ENCODE results near the gene KCNK10. TPM values are rescaled to one million over a fixed set of nuclear protein-coding genes. Genes with fewer than 3 reads are reported as not detected.

The KCNK10 gene
- total and polyA plus RNA-seq, 11 donors, result 0.07 to 0.31 (median 0.20) TPM; not detected in 7

DNA sequence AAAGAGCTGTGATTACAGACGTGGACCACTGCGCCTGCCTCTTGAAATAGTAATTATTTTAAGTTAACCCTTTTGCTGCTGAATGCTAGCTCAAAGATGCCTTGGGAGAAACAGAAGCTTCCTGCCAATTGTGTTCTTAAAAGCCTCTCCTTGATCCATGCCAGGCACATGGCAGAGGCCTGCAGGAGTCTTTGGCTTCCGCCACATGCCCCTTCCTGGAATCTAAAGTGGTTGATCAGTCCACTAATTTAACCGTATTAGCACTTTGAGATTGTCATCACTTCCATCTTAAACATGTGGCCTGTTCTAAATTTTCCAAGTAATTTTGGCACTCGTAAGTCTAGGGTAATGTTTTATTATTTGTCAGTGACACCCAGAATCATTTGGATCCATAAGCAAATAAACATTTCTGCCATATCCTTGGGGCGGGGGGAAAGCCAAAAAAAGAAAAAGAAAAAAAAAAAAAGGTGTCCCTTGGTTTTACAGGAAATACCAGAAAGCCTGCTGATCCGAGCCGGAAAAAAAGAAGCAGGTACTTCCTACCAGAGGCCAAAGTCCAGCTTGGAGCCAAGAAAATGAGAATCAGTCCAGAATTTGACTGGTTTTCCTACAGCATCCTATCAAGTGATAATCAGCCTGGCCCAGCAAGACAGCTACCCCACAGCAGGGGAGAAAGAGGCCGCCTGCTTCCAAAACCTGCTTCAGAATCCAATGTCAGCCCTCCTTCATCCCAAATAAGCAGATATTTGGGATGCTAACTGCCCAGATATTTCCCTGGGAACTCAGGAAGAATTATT lies 104.8 kb downstream of the KCNK10 start:
- Histone ChIP-seq H3K4me1 (no peaks in the 10 kb centered on the region), H3K4me3 (no peak overlapping the region), H3K27ac (no peak overlapping the region), H3K9me3 (peaks cover 0 to 22% (median 0%) of the 10 kb centered on the region in 12 donors), H3K36me3 (no peaks in the 10 kb centered on the region), H3K27me3 (no peaks in the 10 kb centered on the region)
- intact Hi-C loops (cut with DNase I), result no loop called here
- ATAC-seq, result no peak
- no peak for TF ChIP-seq POLR2A (IDR thresholded peaks at IDR 0.05)
- no peak for TF ChIP-seq CTCF (IDR thresholded peaks at IDR 0.05)
- no peak for DNase-seq
- WGBS, 4 donors, result 50 to 60% (median 57%) methylated on average over 9 of the region's 9 CpGs

DNA sequence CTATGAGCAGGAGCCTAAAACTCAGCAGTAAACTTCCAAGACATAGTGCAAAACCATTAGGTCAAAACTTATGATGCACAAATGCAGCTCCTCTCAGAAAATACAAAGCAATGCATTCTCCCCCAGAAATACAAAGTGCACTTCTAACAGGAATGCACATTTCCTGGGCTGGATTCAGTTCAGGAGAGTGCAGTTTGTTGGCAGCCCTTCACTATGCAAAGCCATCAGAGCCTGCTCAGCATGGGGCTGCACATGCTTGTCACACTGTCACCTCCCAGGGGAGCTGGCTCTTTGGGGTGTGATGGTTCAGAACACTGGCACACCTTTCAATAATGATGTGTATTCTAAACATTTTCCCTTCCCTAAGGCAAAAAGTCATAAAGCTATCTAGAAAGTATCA lies 110.4 kb downstream of the KCNK10 start:
- Histone ChIP-seq H3K27ac (no peak overlapping the region), H3K4me1 (peaks cover 0 to 3% (median 0%) of the 10 kb centered on the region in 12 donors), H3K27me3 (peaks cover 0 to 9% (median 0%) of the 10 kb centered on the region in 9 donors), H3K9me3 (no peaks in the 10 kb centered on the region), H3K36me3 (no peaks in the 10 kb centered on the region), H3K4me3 (no peak overlapping the region)
- DNase-seq (no peak), ATAC-seq (no peak)
- intact Hi-C loops (cut with DNase I), result no loop called here
- no peak for TF ChIP-seq CTCF (IDR thresholded peaks at IDR 0.05)
- no peak for TF ChIP-seq POLR2A (IDR thresholded peaks at IDR 0.05)

GRCh38 chr14:88210426-88210825 lies 112.6 kb downstream of the KCNK10 start:
- H3K4me1 ChIP-seq, result peaks cover 0 to 3% (median 0%) of the 10 kb centered on the region in 12 donors
- H3K9me3 ChIP-seq, result no peaks in the 10 kb centered on the region
- ATAC-seq (peak; percentile 38 to 73 (median 60)), DNase-seq (peak in 4 of 5 donors; percentile 35 to 57 (median 44))
- intact Hi-C loops (cut with DNase I), result no loop called here
- H3K27ac ChIP-seq, result no peak overlapping the region
- H3K27me3 ChIP-seq, result peaks cover 0 to 9% (median 0%) of the 10 kb centered on the region in 9 donors
- H3K36me3 ChIP-seq, result no peaks in the 10 kb centered on the region
- WGBS, 4 donors, result 42 to 56% (median 48%) methylated on average over 8 of the region's 8 CpGs
- TF ChIP-seq POLR2A (IDR thresholded peaks at IDR 0.05), result no peak
- no peak overlapping the region for H3K4me3 ChIP-seq

DNA sequence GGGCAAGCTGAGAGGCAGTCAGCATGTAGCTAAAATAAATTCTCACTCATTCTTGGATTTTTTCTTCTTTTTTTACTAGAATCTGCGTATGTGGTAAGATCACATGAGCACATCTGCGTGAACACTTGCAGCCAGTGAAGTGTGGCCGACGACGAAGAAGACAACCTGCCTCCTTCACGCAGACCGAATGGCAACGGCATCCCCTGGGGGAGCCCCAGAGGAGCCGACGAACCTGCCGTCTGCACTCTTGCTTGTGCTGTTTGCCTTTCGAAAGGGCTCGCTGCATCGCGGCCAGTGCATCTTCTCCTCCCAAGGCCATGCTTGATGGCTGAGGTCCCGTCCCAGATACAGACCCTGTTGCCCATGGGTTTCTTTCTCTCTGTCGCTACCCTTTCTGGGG lies 113.8 kb downstream of the KCNK10 start:
- intact Hi-C loops (cut with DNase I), result no loop called here
- Histone ChIP-seq H3K4me1 (peaks cover 0 to 3% (median 0%) of the 10 kb centered on the region in 12 donors), H3K9me3 (no peaks in the 10 kb centered on the region), H3K27ac (no peak overlapping the region), H3K27me3 (peaks cover 0 to 9% (median 0%) of the 10 kb centered on the region in 9 donors), H3K4me3 (no peak overlapping the region), H3K36me3 (no peaks in the 10 kb centered on the region)
- 63 to 77% (median 65%) methylated on average over 17 of the region's 17 CpGs for WGBS, 4 donors
- no peak for ATAC-seq
- no peak for DNase-seq
- TF ChIP-seq POLR2A (IDR thresholded peaks at IDR 0.05) (no peak), CTCF (IDR thresholded peaks at IDR 0.05) (no peak)
